Keratinocyte (primary cell): Measurements from ENCODE around the gene DNAH11.

Experiments used
- EZH2 ChIP-seq: IDR thresholded peaks from one replicate; pipeline ENCODE4 v1.6.1; 2012; ENCODE audit warnings: inconsistent platforms, mild to moderate bottlenecking, low read length, moderate library complexity
- TF ChIP-seq, protein P1 (sequence below), 3 experiments: IDR thresholded peaks in 1 of 3; conservative IDR thresholded peaks in 1 of 3; optimal IDR thresholded peaks in 1 of 3; 2 replicates in 2 of 3; 3 replicates in 1 of 3; pipeline versions ENCODE3 to v1.5.1; 2011; ENCODE audit warnings: low read length in 3 of 3, mild to moderate bottlenecking in 3 of 3, moderate library complexity in 2 of 3, control low read depth in 1 of 3, inconsistent platforms in 1 of 3; ENCODE audit not compliant: insufficient read depth in 2 of 3; ENCODE audit errors: extremely low read depth in 1 of 3

DNA sequence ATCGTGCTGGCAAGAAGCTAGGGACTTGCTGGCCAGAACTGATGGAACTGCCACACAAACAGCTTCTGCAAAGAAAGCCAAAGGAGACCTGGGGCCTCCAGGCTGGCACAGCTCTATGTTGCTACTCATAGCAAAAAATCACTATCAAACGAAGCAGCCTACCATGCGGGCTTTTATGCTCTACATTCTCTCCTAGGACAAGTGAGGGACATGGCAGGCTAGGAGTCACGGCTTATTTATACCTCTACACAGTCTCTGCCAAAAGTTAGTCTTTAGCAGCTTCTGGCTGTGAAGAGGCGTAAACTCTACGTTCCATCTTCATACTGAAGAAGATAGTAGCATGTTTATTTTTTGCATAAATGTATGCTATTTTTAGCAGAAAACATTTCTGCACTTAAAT, 367.4 kb downstream of the DNAH11 start:
- TF ChIP-seq, protein P1, sequence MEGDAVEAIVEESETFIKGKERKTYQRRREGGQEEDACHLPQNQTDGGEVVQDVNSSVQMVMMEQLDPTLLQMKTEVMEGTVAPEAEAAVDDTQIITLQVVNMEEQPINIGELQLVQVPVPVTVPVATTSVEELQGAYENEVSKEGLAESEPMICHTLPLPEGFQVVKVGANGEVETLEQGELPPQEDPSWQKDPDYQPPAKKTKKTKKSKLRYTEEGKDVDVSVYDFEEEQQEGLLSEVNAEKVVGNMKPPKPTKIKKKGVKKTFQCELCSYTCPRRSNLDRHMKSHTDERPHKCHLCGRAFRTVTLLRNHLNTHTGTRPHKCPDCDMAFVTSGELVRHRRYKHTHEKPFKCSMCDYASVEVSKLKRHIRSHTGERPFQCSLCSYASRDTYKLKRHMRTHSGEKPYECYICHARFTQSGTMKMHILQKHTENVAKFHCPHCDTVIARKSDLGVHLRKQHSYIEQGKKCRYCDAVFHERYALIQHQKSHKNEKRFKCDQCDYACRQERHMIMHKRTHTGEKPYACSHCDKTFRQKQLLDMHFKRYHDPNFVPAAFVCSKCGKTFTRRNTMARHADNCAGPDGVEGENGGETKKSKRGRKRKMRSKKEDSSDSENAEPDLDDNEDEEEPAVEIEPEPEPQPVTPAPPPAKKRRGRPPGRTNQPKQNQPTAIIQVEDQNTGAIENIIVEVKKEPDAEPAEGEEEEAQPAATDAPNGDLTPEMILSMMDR (optimal IDR thresholded peaks at IDR 0.05 in 1 of 3, IDR thresholded peaks at IDR 0.05 in 1 of 3, conservative IDR thresholded peaks at IDR 0.05 in 1 of 3; ENCODE audit: extremely low read depth in 1 of 3, insufficient read depth in 2 of 3, low read length in 3 of 3) = no peak
- TF ChIP-seq EZH2 = no peak
